ENCODE results near the gene RAD51. TPM values are rescaled to one million over a fixed set of nuclear protein-coding genes. Genes with fewer than 3 reads are reported as not detected.

RAD51 gene
- total and polyA plus RNA-seq, 8 donors: 0.58 to 3.5 (median 2.0) TPM; not detected in 2

DNA sequence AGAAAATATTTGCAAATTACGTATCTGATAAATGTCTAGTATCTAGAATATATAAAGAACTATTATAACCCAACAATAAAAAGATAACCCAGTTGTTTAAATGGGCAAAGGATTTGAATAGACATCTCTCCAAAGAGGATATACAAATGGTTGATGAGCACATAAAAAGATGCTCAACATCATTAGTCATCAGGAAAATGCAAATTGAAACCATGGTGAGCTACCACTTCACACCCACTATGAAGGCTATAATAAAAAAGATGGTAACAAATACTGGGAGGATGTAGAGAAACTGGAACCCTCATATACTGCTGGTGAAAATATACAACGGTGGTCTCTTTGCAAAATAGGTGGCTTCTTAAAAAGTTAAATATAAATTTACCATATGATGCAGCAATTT, 28.0 kb downstream of the RAD51 start:
- WGBS, 5 donors: 76 to 88% (median 81%) methylated on average over 2 of the region's 2 CpGs

DNA sequence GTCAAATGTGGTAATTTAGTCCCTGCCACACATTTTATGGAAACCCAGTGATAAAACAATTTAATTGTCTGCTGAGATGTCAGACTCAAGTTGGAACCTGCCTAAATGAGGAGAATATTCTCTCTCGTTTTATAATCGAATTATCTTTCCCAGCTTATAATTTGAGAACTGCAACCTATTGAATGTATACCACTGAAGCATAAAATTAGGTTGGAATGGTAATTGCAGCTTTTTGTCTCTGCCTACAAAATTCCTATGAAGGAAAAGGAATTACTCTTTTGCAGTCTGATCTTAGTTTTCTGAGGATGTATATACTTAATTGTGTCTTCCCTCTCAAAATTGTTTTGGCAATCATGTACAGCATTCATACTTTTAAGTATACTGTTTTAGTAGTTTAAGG, 28.9 kb downstream of the RAD51 start:
- Histone ChIP-seq H3K27me3 (no peaks in the 10 kb centered on the region), H3K36me3 (peaks cover 0 to 8% (median 0%) of the 10 kb centered on the region in 4 donors), H3K4me3 (no peak overlapping the region), H3K9me3 (no peaks in the 10 kb centered on the region), H3K27ac (no peak overlapping the region), H3K4me1 (no peaks in the 10 kb centered on the region)
- intact Hi-C loops (cut with DNase I; ENCODE audit: low total_unique reads): no loop called here
- 81 to 87% (median 85%) methylated on average over 2 of the region's 2 CpGs for WGBS, 5 donors
- DNase-seq: no peak
- no peak for TF ChIP-seq POLR2AphosphoS5 (IDR thresholded peaks at IDR 0.05)
- TF ChIP-seq POLR2A (IDR thresholded peaks at IDR 0.05): no peak
- TF ChIP-seq EP300 (IDR thresholded peaks at IDR 0.05): no peak
- TF ChIP-seq, protein P1, sequence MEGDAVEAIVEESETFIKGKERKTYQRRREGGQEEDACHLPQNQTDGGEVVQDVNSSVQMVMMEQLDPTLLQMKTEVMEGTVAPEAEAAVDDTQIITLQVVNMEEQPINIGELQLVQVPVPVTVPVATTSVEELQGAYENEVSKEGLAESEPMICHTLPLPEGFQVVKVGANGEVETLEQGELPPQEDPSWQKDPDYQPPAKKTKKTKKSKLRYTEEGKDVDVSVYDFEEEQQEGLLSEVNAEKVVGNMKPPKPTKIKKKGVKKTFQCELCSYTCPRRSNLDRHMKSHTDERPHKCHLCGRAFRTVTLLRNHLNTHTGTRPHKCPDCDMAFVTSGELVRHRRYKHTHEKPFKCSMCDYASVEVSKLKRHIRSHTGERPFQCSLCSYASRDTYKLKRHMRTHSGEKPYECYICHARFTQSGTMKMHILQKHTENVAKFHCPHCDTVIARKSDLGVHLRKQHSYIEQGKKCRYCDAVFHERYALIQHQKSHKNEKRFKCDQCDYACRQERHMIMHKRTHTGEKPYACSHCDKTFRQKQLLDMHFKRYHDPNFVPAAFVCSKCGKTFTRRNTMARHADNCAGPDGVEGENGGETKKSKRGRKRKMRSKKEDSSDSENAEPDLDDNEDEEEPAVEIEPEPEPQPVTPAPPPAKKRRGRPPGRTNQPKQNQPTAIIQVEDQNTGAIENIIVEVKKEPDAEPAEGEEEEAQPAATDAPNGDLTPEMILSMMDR (IDR thresholded peaks at IDR 0.05): no peak

More for the DNA sequence above, 28.0 kb downstream of the RAD51 start:
- H3K27me3 ChIP-seq: no peaks in the 10 kb centered on the region
- H3K4me1 ChIP-seq: no peaks in the 10 kb centered on the region
- H3K4me3 ChIP-seq: no peak overlapping the region
- no peak for DNase-seq
- H3K27ac ChIP-seq: no peak overlapping the region
- no peak for TF ChIP-seq POLR2AphosphoS5 (IDR thresholded peaks at IDR 0.05)
- TF ChIP-seq, protein P1 (IDR thresholded peaks at IDR 0.05): no peak
- no peak for TF ChIP-seq POLR2A (IDR thresholded peaks at IDR 0.05)
- TF ChIP-seq EP300 (IDR thresholded peaks at IDR 0.05): no peak
- H3K9me3 ChIP-seq: no peaks in the 10 kb centered on the region
- no peaks in the 10 kb centered on the region for H3K36me3 ChIP-seq
- intact Hi-C loops (cut with DNase I; ENCODE audit: low total_unique reads): no loop called here

DNA sequence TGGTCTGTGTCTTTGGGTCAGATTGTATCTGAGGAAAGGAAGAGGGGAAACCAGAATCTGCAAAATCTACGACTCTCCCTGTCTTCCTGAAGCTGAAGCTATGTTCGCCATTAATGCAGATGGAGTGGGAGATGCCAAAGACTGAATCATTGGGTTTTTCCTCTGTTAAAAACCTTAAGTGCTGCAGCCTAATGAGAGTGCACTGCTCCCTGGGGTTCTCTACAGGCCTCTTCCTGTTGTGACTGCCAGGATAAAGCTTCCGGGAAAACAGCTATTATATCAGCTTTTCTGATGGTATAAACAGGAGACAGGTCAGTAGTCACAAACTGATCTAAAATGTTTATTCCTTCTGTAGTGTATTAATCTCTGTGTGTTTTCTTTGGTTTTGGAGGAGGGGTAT, 36.1 kb downstream of the RAD51 start:
- 63 to 89% (median 79%) methylated on average over 3 of the region's 3 CpGs for WGBS, 5 donors

DNA sequence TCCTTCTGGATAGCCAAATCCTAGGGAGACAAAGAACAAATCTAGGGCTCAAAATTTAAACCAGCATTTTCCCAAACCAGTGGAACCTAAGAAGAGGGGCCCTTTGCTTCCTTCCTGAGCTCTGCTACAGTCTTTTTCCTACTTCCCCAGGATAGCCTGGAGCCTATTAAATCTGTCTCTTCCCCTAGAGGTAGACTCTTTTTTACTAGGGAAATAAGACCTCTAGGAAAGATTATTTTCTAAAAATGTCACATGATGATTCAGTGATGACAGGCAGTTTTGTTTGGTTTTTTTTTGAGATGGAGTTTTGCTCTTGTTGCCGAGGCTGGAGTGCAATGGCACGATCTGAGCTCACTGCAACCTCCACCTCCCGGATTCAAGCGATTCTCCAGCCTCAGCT, 41.6 kb downstream of the RAD51 start:
- no peaks in the 10 kb centered on the region for H3K27me3 ChIP-seq
- no peaks in the 10 kb centered on the region for H3K4me1 ChIP-seq
- 88 to 93% (median 91%) methylated on average over 4 of the region's 4 CpGs for WGBS, 5 donors
- TF ChIP-seq EP300 (IDR thresholded peaks at IDR 0.05): no peak
- TF ChIP-seq POLR2AphosphoS5 (IDR thresholded peaks at IDR 0.05): no peak
- no peak for TF ChIP-seq POLR2A (IDR thresholded peaks at IDR 0.05)
- TF ChIP-seq, protein P1 (IDR thresholded peaks at IDR 0.05): no peak
- H3K9me3 ChIP-seq: no peaks in the 10 kb centered on the region
- no peak overlapping the region for H3K4me3 ChIP-seq
- no peak for DNase-seq
- H3K27ac ChIP-seq: no peak overlapping the region
- intact Hi-C loops (cut with DNase I; ENCODE audit: low total_unique reads): no loop called here
- peaks cover 43 to 100% (median 96%) of the 10 kb centered on the region in 4 donors for H3K36me3 ChIP-seq

More for the DNA sequence above, 36.1 kb downstream of the RAD51 start:
- peak in 1 of 2 donors; percentile 20 for DNase-seq
- H3K9me3 ChIP-seq: no peaks in the 10 kb centered on the region
- peaks cover 4 to 68% (median 45%) of the 10 kb centered on the region in 4 donors for H3K36me3 ChIP-seq
- H3K4me1 ChIP-seq: no peaks in the 10 kb centered on the region
- intact Hi-C loops (cut with DNase I; ENCODE audit: low total_unique reads): no loop called here
- H3K4me3 ChIP-seq: no peak overlapping the region
- H3K27me3 ChIP-seq: no peaks in the 10 kb centered on the region
- no peak overlapping the region for H3K27ac ChIP-seq
- TF ChIP-seq POLR2A (IDR thresholded peaks at IDR 0.05) (no peak), EP300 (IDR thresholded peaks at IDR 0.05) (no peak), POLR2AphosphoS5 (IDR thresholded peaks at IDR 0.05) (no peak)
- TF ChIP-seq, protein P1 (IDR thresholded peaks at IDR 0.05): no peak
